Lower leg skin (tissue), 3 donors: ENCODE results near the gene CD164.

Source experiments
- CTCF ChIP-seq, 3 donors: fragments of 450-650 bp; IDR thresholded peaks; one replicate each; pipeline ENCODE4 v1.5.1; 2016; ENCODE audit warnings: antibody characterized with exemption in 3 of 3, mild to moderate bottlenecking in 3 of 3, moderate library complexity in 2 of 3
- POLR2A ChIP-seq, 2 donors: fragments of 450-650 bp; IDR thresholded peaks; one replicate each; pipeline ENCODE4 v1.6.1; 2016 to 2017; ENCODE audit warnings: antibody characterized with exemption in 2 of 2, mild to moderate bottlenecking in 1 of 2, moderate library complexity in 1 of 2

- TF ChIP-seq CTCF (IDR thresholded peaks at IDR 0.05) (no peak), POLR2A (IDR thresholded peaks at IDR 0.05) (no peak)
These were observed 30.8 kb downstream of the CD164 start for GRCh38 chr6:109351231-109352130.
